GM21737 (cell line): Measurements from ENCODE around the gene SAA2.

Experiments used
- ATAC-seq: cut with Tn5 transposase; IDR thresholded peaks from one replicate; pipeline ENCODE4 v1.9.1; 2021; ENCODE audit warnings: mild to moderate bottlenecking, moderate library complexity; ENCODE audit not compliant: unreplicated experiment

SAA2 gene

DNA sequence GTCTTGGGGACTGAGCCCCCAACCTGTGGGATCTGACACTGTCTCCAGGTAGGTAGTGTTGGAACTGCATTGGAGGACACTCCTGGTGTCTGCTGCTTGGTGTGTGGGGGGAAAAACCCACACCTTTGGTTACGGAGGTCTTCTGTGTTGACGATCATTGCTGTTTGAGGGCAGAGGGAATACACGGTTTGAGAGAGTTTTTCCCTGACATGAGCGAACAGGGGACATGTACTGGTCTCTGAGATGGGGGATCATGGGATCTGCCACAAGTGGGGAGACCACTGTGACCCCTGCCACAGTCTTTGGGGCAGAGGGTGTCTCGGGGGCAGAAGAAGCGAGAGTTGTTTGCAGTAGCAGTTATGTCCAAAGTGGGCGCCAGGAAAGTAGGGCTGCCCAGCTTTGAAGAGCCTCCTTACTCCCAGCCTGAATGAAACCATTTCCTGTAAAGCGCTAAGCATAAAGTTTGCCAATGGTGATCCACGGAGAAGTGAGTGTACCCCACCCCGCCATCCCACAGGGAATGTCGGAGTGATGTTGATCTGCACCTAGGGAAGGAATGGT is 5.4 kb upstream of the SAA2 start:
- ATAC-seq = no peak

DNA sequence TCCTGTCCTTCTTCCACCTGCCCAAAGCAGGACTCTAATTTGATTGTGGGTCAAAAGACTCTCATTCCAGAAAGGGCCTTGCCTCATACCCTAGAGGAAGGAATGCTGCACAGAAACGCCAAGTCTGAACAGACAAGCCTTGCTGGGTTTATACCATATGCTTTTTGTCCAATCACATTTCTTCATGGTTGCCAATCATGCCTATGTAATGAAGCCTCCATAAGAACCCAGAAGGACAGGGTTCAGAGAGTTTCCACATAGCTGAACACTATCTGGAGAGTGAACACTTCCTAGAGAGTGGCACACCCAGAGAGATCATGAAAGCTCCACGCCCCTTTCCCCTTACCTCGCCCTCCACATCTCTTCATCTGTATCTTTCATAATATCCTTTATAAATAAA is 4.8 kb upstream of the SAA2 start:
- ATAC-seq = no peak

DNA sequence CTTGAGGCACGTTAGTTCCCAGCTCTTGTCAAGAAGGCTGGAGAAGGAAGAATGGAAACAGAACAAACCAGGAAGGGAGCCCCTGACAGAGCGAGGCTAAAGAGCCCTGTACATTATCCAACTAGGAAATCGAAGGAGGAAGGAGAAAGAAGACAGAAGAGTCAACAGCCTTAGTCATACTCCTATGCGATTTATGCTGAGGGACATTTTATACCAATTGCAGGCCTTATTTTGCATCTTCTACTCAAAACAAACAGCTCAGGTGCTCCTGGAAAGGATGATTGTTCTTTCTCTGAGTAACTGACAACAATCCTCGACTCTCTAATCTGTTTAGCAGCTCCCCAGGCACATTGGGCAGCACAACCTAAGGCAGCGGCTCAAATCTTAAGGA is 1.3 kb downstream of the SAA2 start:
- peak; percentile 15 for ATAC-seq

DNA sequence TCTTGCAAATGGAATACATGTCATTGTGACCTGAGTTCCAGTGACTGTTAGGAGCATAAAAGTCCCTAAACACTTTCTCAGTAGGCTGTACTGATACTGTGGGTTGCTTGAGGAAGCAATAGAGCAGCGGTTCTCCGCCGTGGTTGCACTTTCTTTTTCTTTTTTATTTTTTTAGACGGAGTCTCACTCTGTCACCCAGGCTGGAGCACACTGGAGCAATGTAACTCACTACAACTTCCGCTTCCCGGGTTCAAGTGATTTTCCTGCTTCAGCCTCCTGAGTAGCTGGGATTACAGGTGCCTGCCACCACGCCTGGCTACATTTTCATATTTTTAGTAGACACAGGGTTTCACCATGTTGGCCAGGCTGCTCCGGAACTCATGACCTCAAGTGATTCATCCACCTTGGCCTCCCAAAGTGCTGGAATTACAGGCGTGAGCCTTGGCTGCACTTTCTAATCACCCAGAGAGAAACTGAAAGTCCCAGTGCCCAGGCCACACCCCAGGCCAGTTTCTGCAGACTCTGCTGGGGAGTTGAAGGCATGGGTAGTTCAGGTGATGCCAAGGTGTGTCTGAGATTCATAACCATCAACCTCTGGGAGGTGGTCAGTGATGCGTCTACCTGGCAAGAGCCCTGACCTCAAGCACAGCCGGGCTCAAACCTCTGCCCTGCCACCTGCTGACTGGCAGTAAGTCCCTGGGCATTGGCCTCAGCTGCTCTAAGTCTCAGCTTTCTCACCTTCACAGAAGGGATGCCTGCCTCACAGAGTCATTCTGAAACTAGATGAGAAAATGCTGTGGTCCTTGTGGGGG is 1.9 kb downstream of the SAA2 start:
- ATAC-seq = peak; percentile 80

DNA sequence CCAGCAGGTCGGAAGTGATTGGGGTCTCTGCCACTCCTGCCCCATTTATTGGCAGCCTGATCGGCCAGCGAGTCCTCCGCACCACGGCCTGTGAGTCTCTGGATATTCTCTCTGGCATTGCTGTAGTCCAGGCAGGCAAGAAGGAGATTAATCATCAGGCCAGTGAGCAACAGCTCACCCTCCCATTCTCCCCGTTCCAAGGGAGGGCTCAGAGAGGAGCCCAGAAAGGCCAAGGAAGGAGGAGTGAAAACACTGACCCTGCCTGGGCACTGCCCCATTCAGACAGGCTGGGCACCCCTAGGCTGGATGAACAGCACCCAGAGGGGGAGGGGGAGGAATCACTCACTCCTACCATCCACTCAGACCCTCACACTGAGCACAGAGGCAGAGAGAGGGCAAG is 3.1 kb downstream of the SAA2 start:
- ATAC-seq = no peak

DNA sequence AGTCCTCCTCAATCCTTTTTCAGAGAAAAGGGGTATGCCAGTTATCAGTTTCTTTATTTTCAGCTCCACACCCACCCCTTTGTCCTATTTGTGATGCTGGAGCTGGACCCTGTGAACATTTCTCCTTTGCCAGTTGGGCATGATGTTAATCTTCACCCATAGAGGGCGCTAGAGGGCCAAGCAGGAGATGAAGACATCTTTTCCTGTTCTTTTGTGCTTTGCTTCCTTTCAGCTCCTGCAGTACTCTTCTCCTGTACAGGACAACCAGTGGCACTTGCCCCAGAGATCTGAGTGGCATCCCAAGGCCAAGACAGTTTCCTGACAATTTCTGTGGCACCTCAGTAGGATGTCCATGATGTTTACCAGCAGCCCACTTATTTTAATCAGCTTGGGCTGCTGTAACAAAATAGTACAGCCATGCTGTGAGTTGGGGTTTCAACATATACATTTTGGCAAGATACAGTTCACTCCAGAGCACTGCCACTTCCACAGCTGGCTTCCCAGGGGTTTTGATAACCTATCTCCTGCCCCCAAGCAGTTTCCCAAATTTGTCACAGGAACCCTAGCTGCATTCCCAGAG is 4.6 kb downstream of the SAA2 start:
- ATAC-seq = no peak

DNA sequence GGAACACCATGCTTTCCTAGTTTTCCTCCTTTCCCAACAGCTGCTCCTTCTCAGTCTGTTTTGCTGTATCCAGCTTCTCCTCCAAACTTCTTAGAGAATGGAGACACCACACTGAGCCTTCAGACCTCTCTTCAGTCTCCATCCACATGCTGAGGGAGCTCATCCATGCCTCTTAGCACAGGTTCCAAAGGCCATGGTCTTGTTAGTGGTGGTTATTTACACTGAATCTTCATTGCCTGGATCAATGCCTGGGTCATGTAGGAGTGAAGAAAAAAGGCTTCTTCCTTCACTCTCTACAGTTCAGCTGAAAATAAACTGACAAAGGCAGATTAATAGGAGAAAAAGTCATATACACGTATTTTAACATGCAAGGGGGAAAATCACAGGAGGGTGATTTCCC is 8.8 kb downstream of the SAA2 start:
- no peak for ATAC-seq

DNA sequence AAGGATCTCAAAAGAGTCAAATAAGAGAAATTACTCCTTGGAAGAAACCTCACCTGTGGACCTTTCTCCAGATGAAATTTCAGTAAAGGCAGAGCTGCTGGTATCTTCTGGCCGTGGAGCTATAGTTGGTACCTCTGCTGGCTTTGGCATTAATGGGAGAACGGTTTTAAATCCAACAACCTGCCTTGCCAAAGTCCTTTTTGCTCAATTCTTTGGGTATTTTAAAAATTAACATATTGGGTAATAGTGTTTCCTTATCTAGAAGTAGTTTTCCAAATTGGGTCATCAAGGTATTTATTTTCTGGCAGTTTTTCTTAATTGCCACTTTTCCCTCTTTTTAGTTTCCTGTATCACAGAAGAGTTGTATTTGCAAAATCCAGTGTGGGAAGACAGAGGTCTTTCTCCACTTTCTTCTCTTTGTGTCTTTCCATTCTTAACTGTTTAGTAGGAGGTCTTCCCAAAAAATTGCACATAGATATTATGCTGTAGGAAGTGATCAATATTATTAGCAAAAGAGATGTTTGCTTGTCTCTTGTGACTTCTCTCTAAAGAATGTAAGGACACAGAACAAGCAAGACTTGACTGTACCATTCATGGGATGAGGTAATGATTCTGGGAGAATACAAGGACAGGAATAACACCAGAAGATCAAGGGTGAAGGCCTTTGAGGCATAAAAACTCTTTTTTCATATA is 11.7 kb downstream of the SAA2 start, which contains the start of gene SAA4:
TSS of gene SAA4 (minus strand) at position 139 of the 693 bp plus-strand sequence. CDS start 876 bp downstream, outside the sequence.
- ATAC-seq = no peak

DNA sequence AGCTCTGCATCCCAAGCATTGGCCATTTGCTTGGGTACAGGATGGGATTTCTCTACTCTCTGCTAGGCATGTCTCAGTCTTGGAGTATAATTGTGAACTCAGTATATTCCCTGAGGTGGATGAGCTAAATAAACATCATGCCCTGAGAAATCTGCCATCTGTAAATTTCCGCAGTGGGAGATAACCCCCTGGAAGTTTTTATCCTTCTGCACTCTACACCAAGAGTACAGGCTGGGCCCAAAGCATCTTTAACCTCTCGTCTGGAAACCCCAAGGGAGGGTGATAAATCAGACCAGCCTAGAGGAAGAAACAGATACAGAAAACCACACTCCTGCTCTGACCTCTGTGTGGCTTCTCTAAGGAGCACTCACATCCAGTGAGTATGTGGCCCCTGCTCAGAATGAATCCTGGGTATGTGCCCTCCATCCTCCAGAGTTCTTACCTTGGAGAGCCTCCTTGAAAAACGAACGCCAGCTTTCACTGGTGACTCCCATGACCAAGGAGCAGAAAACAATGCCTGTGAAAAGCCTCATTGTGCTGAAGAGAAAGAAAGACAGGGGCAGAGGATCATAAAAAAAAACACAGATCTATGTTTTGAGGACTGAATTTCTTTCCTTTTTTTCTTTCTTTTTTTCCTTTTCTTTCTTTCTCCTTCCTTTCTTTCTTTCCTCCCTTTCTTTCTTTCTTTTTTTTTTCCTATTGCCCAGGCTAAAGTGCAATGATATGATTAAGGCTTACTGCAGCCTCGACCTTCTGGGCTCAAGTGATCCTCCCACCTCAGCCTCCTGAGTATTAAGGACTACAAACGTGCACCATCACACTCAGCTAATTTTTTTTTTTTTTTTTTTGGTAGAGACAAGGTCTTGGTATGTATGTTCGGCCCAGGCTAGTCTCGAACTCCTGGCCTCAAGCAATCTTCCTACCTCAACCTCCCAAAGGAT is 12.8 kb downstream of the SAA2 start:
- no peak for ATAC-seq

DNA sequence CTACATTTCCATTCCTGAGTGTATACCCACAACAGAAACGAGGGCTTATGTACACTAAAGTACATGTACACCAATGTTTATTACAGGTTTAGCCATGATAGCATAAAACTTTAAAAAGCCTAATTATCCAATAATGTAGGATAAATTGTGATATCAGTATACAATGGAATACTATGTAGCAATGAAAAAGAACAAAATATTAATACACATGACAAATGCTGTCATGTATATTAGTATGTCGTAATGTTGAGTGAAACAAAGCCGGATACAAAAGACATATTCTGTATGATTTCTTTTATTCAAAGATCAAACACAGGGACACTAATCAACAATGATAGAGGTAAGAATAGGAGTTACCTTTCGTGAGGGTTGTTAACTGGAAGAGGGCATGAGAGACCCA is 14.6 kb downstream of the SAA2 start:
- ATAC-seq = no peak

DNA sequence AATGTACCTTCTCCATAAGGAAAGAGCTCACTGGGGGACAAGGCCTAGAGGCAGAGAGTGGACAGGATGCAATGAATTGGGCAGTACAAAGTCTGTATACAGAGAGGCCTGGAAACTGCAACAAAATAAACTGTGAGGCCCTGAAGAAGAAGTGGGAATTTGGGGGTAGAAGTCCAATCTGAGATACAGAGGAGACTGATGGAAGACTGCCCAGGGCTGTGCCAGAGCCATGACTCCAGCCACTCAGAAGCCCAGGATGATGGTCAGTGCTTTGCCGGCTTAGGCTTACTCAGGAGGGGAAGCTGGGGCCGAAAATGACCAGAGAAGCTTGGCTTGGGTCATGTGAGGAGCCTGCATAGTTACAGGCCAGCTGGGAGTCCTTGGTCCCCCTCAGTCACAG is 17.6 kb downstream of the SAA2 start:
- ATAC-seq = no peak

DNA sequence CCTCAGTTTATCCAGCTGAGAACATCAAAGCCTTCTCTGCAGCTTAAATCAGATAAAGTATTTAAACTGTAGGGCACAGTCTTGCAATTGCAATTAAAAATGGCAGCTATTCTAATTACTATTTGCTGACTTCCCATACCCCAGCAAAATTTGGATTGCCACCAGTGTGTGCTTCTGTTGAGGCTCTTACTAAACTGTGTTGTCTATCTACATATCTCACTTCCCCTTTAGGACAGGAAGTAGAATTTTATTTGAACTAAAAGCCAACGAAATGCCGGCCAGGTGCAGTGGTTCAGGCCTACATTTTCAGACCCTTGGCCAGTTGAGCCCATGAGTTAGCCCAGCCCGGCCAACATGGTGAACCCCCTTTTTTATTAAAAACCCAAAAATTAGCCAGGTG is 19.0 kb downstream of the SAA2 start:
- ATAC-seq = peak; percentile 92

DNA sequence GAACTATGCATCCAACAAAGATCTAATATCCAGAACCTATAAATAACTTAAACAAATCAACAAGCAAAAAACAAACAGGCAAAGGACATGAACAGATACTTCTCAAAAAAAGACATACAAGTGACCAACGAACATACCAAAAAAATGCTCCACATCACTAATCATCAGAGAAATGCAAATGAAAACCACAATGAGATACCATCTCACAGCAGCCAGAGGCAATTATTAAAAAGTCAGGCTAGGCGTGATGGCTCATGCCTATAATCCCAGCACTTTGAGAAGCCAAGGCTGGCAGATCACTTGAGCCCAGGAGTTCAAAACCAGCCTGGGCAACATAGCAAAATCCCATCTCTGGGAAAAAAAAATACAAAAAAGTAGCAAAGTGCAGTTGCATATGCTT is 22.6 kb downstream of the SAA2 start:
- no peak for ATAC-seq

DNA sequence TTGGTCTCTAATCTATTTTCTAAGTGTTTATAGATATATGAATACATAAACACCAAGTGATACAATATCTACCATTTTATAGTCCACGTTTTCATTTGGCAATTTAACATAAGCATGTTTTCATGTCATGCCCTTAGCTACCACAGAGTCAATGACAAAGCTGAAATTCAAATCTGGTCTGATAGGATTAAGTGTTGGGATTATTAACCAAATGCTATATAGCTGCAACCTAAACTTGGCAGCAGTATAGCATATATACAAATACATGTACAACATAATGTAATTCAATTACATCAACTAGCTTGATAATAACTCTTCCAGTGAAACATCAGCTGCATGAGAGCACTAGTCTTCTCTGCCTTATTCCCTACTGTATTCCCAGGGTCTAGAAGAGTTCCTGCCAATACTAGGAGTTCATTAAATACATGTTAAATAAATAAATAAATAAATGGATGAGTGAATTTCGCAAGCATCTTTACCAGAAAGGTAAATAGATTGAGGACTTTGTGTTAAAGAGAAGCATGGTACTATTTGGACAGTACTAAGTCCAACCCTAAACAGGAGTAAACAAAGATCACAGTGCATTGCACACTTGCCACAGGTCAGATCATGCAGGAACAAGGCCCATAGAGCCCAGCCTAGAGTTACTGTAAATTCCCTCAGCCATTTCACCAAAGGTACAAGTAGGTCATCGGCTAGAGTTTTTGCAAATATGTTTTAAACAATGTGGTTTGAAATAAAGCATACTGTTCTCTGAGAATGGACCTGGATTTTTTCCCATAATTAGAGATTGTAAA is 24.7 kb downstream of the SAA2 start:
- ATAC-seq = no peak

DNA sequence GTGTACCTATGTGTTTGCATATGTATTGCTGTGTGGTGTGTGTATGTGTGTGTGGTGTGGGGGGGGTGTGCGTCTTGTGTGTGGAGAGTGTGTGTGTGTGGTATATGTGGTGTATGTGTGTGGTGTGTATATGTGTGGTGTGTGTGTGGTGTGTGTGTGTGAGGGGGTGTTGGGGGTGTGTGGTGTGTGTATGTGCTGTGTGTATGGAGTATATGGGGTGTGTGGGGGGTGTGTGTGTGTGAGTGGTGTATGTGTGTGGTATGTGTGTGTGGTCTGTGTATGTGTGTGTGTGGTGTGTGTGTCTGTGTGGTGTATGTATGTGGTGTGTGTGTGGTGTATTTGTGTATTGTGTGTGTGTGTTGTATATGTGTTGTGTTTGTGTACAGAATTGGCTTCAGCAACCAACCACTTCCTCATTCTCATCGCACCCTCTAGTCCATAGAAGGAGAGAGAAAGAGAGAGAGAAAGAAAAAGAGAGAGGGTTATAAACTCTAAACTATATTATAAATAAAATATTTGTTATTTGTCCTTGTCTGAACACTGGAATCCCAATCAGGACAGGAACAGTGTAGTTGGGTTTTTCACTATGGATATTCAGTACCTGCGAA is 25.6 kb downstream of the SAA2 start:
- ATAC-seq = no peak

DNA sequence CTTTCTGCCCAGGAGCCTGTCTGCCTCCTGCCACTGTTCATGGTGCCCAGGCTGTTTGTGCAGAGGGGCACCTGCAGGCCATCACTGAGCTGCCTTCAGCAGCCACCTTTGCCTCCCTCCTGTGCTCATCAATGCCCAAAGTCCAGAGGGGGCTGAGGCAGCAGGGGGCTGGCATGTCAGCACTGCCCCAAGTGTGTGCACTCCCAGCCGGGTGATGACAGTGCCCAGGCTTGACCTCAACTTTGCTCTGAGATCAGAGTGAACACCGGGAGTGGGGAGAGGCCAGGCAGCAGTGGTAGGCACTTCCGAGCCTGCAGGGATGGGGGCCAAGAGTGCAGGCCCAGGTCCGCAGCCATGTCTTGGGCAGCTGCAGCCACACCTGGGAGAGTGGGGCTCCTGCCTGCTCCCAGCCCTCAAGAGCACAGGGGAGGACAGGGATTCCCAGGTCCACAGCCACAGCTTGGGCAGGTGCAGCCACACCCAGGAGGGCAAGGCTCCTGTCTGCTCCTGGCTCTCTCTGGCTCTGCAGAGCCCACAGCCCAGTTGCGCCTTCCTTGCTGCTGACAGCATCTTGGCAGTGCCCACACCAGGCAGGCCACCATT is 27.1 kb downstream of the SAA2 start:
- ATAC-seq = no peak

DNA sequence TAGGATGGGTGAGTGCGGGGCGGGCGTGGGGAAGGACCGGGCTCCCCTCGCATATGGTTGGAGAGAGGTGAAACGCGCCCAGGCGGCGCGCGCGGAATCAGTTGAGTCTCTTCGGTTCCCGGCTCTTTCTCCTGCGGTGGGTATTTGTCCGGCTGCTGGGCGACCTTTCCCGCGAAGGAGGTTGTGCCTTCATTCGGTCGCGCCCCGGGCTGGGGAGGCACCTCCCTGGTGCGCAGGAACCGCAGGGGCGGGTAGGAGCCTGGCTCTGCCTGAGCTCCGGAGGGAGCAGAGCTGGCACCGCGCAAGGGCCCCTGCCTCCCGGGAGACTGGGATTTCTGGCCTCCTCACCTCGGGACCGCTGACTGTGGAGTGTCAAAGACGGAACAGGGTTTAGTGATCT is 39.4 kb downstream of the SAA2 start:
- ATAC-seq = no peak

DNA sequence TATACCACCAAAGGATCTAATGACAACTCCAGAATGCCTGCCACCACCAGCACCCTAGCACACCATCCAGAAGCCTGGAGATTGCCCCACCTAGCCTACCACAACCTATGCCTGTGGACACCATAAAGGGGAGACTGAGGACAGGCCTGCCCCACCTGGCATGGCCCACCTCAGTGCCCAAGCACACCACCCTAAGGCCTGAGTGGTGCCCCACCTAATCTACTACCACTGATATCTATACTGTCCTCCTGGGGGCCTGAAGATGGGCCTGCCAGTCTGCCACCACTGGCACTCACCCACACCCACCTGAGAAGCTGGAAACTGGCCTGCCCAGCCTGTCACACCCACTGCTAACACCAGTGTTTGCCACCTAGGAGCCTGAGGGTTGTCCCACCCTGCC is 43.7 kb downstream of the SAA2 start:
- ATAC-seq = no peak

DNA sequence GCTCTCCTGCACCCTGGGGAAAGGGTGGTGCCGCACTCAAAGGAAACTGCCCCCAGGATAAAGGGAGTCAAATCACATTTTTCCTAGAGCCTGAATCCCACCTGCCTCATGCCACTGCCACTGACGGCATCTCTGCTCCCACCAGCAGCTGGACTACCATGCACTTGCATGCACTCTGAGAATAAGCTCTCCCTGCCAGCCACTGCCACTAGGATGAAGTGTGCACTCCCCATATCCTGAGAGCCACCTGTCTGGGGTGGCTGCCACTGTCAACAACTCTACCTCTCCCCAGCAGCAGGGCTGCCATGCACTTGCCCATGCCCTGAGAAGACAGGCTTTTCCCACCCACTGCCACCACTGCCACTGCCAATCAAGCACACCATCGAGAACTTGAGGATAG is 44.2 kb downstream of the SAA2 start:
- ATAC-seq = no peak
